Measurements from ENCODE around the gene LSAMP.

DNA sequence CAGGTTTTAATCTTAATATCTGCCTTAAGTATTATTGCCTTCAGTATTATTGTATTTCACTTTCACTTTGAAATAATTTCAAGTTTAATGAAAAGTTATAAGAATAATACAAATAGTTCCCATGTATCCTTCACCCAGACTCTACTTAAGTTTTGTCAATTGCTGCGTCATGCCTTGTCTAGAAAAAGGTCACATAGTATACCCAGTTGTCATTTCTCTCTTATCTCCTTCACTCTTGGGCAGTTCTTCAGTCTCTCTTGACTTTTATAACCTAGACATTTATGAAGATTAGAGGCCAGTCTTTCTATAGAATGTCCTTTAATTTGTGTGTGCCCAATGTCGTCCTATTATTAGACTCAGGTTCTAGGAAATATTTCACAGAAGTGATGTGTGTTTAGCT, 367.7 kb downstream of the LSAMP start:
- TF ChIP-seq POLR2AphosphoS5 (IDR thresholded peaks at IDR 0.05; ENCODE audit: low read depth, low read length): no peak
- TF ChIP-seq POLR2A (IDR thresholded peaks at IDR 0.05; ENCODE audit: low read depth, low read length): no peak
- TF ChIP-seq TAF1 (IDR thresholded peaks at IDR 0.05; ENCODE audit: low read depth, low read length): no peak
- TF ChIP-seq POU2F2 (IDR thresholded peaks at IDR 0.05; ENCODE audit: low read depth, low read length): no peak

Data from GM12891 (cell line).